IPS-11a (cell line): ENCODE results near the gene SCP2.
A peak's percentile ranks its signal among the peaks of the same experiment; 100 is the strongest.
"Not testable (repeated sequence)": the region's sequence is repeated elsewhere in the genome, so short reads cannot be mapped to it uniquely, and the experiment has no call there.

Source experiments
- H3K4me3 ChIP-seq: one replicate; pipeline ENCODE4 v1.5.1; 2013; ENCODE audit warnings: low read depth, low read length, control low read depth

The SCP2 gene

GRCh38 chr1:52967666-52968065 is 40.6 kb downstream of the SCP2 start:
- H3K4me3 ChIP-seq: no peak overlapping the region

- not testable (repeated sequence) for H3K4me3 ChIP-seq
Measured at GRCh38 chr1:52969234-52969633, 42.2 kb downstream of the SCP2 start.

GRCh38 chr1:52970149-52970548 is 43.1 kb downstream of the SCP2 start:
- no peak overlapping the region for H3K4me3 ChIP-seq

- H3K4me3 ChIP-seq: no peak overlapping the region
Measured at GRCh38 chr1:52973841-52974240, 46.8 kb downstream of the SCP2 start.

- H3K4me3 ChIP-seq: no peak overlapping the region
Measured at GRCh38 chr1:52976183-52977035, 49.3 kb downstream of the SCP2 start.

GRCh38 chr1:52978045-52978444 is 51.0 kb downstream of the SCP2 start:
- H3K4me3 ChIP-seq: no peak overlapping the region

- not testable (repeated sequence) for H3K4me3 ChIP-seq
Measured at GRCh38 chr1:52992733-52993132, 65.7 kb downstream of the SCP2 start.

- no peak overlapping the region for H3K4me3 ChIP-seq
Measured at GRCh38 chr1:52994656-52995055, 67.6 kb downstream of the SCP2 start.

- no peak overlapping the region for H3K4me3 ChIP-seq
Measured at GRCh38 chr1:52996653-52997052, 69.6 kb downstream of the SCP2 start.

GRCh38 chr1:53001128-53001527 is 74.1 kb downstream of the SCP2 start:
- H3K4me3 ChIP-seq: no peak overlapping the region

GRCh38 chr1:53006612-53007011 is 79.5 kb downstream of the SCP2 start:
- H3K4me3 ChIP-seq: not testable (repeated sequence)

GRCh38 chr1:53010247-53010646 is 83.2 kb downstream of the SCP2 start:
- not testable (repeated sequence) for H3K4me3 ChIP-seq

GRCh38 chr1:53011175-53011574 is 84.1 kb downstream of the SCP2 start:
- H3K4me3 ChIP-seq: no peak overlapping the region

- H3K4me3 ChIP-seq: peak overlapping the region; percentile 77
Measured at GRCh38 chr1:53014791-53015507, 87.9 kb downstream of the SCP2 start.

- peak overlapping the region; percentile 77 for H3K4me3 ChIP-seq
Measured at GRCh38 chr1:53015508-53015860, 88.4 kb downstream of the SCP2 start.

- no peak overlapping the region for H3K4me3 ChIP-seq
Measured at GRCh38 chr1:53016705-53017104, 89.6 kb downstream of the SCP2 start.

- H3K4me3 ChIP-seq: no peak overlapping the region
Measured at GRCh38 chr1:53020588-53020987, 93.5 kb downstream of the SCP2 start.

GRCh38 chr1:53022179-53022578 is 95.1 kb downstream of the SCP2 start:
- no peak overlapping the region for H3K4me3 ChIP-seq

GRCh38 chr1:53023546-53023945 is 96.5 kb downstream of the SCP2 start:
- H3K4me3 ChIP-seq: no peak overlapping the region

- H3K4me3 ChIP-seq: no peak overlapping the region
Measured at GRCh38 chr1:53024117-53024516, 97.0 kb downstream of the SCP2 start.

- no peak overlapping the region for H3K4me3 ChIP-seq
Measured at GRCh38 chr1:53025034-53025768, 98.1 kb downstream of the SCP2 start.

- H3K4me3 ChIP-seq: no peak overlapping the region
Measured at GRCh38 chr1:53025769-53026112, 98.7 kb downstream of the SCP2 start.
